Measurements from ENCODE around the gene SLC6A20.
"Not testable (repeated sequence)": the region's sequence is repeated elsewhere in the genome, so short reads cannot be mapped to it uniquely, and the experiment has no call there.

SLC6A20 gene

DNA sequence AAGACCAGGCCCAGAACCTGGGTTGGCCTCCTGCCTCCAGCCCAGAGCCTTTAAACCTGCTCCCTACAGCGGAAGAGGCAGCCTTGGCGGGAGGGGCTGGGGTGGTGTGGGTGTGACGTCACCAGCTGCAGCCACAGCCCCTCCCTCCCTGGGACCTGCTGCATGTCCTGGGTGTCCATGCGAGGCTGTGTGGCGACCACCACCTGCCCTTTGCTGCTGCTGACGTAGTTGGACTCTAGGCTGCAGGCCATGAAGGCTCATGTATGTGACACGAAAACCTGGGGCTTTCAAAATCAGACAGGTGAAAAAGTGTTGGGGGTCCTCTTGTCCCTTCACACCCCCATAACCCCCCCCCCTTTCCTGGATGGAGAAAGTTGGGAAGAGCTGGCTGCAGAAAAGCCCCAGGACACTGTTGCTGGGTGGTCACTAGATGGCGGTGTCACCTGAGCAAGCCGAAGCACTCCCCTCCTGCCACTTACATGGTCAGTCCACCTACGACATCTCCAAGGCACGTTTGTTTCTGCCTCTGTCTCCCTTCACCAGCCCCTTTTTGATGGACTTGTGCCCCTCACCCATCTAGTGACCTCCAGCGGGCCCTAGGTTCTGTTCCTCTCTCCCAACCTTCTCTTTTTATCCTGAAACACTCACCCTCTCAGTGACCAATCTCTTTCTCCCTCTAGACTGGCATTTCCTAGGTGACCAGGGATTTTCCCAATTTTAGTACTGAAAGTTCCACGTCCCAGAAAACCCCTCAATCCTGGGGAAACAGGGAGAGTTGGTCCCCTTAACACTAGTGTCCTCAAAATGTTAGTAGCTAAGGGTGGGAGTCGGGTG, 35.2 kb downstream of the SLC6A20 start:
- peak in 1 of 2 donors; percentile 24 for DNase-seq (ENCODE audit: extremely low read depth in 1 of 2, low read depth in 1 of 2)

GRCh38 chr3:45759851-45760250, 36.5 kb downstream of the SLC6A20 start:
- DNase-seq (ENCODE audit: extremely low read depth in 1 of 2, low read depth in 1 of 2): no peak

GRCh38 chr3:45758871-45759270, 37.5 kb downstream of the SLC6A20 start:
- DNase-seq (ENCODE audit: extremely low read depth in 1 of 2, low read depth in 1 of 2): no peak

- not testable (repeated sequence) for DNase-seq (ENCODE audit: extremely low read depth in 1 of 2, low read depth in 1 of 2)
Observed at GRCh38 chr3:45757141-45757540, 39.2 kb downstream of the SLC6A20 start.

DNA sequence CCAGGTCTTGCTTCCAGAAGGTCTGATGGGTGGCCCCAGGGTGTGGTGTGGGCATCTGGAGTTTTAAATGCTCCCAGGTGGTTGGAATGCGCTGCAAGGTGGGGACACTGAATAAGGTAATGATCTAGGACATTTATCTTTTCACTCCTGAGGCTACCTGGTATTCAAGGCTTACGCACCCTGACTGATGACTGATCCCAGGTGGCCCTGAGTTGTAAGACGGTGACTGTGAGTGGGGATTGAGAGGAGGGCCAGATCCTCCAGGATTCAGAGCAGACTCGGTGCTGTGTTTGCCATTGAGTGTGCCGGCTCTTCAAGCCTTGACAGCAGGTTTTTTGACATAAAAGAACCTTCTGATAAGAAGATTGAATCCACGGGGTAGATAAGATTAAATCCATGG, 40.3 kb downstream of the SLC6A20 start:
- no peak for DNase-seq (ENCODE audit: extremely low read depth in 1 of 2, low read depth in 1 of 2)

GRCh38 chr3:45754461-45754860, 41.9 kb downstream of the SLC6A20 start:
- no peak for DNase-seq (ENCODE audit: extremely low read depth in 1 of 2, low read depth in 1 of 2)

DNA sequence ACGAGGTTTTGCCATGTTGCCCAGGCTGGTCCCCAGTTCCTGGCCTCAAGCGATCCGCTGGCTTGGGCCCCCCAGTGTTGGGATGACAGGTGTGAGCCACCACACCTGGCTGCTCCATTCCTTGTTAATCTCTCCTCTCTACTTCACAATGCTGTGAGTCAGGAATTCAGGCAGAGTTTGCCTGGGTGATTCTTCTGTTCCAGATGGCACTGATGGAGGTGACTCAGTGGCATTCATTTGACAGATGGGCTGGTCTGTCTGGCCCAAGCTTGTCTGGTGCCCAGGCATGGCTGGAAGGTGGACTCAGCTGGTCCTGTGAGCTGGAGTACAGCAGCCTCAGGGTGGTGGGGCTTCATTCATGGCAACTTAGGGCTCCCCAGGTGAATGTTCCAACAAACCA, 43.2 kb downstream of the SLC6A20 start:
- DNase-seq (ENCODE audit: extremely low read depth in 1 of 2, low read depth in 1 of 2): no peak

GRCh38 chr3:45751537-45752242, 44.6 kb downstream of the SLC6A20 start:
- no peak for DNase-seq (ENCODE audit: extremely low read depth in 1 of 2, low read depth in 1 of 2)

GRCh38 chr3:45749880-45750279, 46.5 kb downstream of the SLC6A20 start:
- DNase-seq (ENCODE audit: extremely low read depth in 1 of 2, low read depth in 1 of 2): no peak

DNA sequence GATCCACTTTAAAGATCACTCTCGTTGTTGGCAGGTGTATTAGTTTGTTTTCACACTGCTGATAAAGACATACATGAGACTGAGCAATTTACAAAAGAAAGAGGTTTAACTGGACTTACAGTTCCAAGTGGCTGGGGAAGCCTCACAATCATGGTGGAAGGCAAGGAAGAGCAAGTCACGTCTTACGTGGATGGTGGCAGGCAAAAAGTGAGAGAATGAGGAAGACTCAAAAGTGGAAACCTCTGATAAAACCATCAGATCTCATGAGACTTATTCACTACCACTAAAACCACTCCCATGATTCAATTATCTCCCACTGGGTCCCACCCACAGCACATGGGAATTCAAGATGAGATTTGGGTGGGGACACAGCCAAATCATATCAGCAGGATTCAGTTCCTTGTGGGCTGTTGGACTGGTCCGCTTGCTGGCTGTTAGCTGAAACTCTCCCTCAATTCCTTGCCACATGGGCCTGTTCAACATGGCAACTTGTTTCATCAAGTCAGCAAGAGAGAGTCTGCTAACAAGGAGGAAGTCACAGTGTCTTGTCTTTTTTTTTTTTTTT, 47.2 kb downstream of the SLC6A20 start:
- not testable (repeated sequence) for DNase-seq (ENCODE audit: extremely low read depth in 1 of 2, low read depth in 1 of 2)

DNA sequence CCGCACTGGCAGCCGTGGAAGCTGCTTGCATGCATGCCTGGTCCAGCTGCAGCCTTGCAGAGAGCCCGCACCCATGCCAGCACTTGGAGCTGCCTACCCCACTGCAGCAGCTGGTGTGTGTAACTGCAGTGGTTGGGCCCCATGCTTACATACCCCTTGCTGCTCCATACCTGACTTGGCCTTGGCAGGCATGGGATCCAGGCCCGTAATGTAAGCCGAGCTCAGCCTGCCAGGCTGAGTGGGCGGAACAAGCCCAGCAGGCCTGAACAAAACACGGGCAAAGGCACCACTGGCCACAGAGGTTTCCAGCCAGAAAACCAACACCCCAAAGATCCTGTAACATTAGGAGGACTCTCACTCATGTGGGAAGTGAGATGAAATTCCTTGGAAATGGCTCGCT, 48.3 kb downstream of the SLC6A20 start:
- DNase-seq (ENCODE audit: extremely low read depth in 1 of 2, low read depth in 1 of 2): no peak

DNA sequence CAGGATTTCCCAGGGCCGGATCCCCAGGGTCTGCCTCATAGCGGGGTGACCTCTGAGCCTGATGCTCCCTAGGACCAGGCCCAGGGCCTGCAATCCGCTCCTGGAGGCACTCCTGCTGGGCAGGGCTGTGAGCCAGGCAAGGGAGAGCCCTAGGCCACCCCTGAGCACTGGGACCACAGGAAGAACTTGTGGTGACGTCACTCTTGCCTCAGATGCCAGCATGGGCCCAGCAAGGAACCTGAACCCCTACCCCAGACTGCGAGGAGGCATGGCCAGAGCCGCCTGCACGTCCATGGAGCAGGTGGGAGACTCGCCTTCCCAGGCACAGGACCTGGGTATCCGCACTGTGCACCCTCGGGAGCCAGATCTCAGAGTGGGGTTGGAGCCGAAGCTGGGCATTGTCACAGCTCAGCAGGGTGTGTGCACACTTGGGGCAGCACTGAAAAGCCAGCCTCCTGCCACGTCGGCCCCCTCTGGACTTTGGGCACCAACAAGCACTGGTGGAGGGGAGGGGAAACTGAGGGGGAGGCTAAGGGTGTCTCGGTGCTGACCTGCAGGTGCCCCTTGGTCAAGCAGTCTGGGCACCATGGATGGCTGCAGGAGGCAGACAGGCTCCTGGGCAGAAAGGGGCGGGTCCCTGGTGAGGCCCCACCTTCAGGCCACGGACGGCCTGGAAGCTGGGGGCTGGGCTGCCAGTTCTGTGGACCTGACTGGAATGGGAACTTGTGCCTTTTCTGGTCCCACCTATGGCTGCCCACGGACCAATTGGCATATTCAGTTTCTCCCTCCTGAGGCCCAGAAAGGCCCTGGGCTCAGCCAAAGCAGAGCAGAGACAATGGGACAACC, 49.3 kb downstream of the SLC6A20 start:
- DNase-seq (ENCODE audit: extremely low read depth in 1 of 2, low read depth in 1 of 2): no peak

DNA sequence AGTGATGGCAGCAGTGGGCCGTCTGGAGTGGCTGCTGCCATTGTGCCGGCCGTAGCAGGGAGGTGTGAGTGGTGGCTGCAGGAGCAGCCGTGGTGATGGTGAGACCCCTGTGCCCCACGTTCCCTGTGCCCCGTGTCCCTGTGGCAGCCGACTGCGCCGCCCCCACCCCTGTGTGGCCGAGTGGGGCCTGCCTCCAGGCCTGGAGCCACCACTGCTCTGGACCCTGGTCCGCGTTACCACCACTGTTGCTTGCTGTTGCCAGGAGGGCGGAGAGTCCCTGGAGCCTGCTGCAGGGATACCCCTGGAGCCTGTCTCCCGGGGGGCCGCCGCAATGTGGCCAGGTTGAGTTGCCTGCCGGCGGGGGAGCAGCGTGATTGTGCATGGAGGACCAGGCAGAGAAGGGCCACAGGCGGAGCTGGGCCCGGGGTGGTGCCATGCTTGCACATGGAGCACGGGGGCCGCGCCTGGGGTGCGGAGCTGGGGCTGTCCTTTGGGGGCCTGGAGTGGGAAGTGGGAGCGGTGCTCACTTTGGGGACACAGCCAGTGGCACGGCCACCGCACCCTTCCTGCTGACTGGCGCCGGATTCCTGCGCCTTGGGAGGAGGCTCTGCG, 50.1 kb downstream of the SLC6A20 start:
- DNase-seq (ENCODE audit: extremely low read depth in 1 of 2, low read depth in 1 of 2): no peak

DNA sequence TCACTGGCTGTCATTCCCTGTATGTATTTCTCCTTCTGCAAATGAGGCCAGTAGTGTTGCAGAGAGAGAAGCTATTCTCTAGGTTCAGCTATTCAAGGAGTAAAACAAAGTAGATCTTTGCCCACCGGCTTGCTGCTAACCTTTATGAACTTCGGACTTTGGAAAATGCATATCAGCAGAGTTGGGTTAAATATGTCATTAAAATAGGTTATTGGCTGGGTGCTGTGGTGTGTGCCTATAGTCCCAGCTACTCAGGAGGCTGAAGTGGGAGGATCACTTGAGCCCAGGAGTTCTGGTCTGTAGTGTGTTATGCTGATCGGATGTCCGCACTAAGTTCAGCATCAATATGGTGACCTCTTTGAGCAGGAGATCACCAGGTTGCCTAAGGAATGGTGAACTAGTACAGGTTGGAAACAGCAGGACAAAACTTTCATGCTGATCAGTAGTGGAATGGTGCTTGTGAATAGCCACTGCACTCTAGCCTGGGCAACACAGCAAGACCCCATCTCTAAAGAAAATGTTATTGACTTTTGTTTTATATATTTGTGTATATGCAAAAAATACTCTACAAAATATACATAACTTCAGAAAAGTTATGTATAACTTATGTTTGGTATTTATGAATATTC, 53.8 kb downstream of the SLC6A20 start:
- no peak for DNase-seq (ENCODE audit: extremely low read depth in 1 of 2, low read depth in 1 of 2)

GRCh38 chr3:45741742-45742460, 54.4 kb downstream of the SLC6A20 start:
- no peak for DNase-seq (ENCODE audit: extremely low read depth in 1 of 2, low read depth in 1 of 2)

GRCh38 chr3:45741247-45741646, 55.1 kb downstream of the SLC6A20 start:
- DNase-seq (ENCODE audit: extremely low read depth in 1 of 2, low read depth in 1 of 2): no peak

DNA sequence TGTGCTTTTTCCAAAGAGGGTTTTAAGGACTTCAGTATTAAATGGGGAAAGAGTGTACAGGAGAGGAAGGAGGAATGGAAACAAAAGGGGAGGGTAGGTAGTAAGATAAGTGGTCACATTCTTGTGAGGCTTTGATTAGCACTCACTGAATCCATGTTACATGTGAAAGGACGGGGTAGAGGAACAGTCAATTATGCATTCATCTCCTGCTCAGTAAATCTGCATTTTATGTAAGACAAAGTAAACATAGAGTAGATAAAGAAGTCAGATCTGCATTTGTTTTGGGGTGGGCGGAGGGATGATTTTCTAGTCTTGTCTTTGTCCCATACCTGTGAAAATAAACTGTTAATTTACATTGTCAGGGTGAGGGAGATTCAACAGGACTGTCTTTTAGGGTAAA, 56.3 kb downstream of the SLC6A20 start:
- no peak for DNase-seq (ENCODE audit: extremely low read depth in 1 of 2, low read depth in 1 of 2)

GRCh38 chr3:45737234-45737633, 59.1 kb downstream of the SLC6A20 start:
- no peak for DNase-seq (ENCODE audit: extremely low read depth in 1 of 2, low read depth in 1 of 2)

DNA sequence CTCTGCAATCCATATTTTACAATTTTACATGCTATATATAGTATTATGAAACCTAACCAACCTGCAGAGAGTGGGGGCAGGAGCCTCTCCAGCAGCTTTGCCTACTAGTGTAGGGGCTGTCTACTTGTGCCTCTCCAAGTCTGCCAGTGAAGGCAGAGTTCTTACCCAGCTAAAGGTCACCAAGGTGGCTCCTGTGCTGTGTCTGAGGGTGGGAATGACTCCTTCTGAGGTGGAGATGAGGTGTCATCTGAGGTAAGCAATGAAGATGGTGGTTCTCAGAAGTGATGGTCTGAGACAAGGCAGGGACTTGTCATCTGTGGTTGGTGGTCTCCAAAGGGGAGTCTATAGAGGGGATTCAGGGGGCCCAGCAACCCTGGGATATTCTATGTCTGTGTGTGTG, 59.6 kb downstream of the SLC6A20 start:
- DNase-seq (ENCODE audit: extremely low read depth in 1 of 2, low read depth in 1 of 2): no peak

Data from activated CD8-positive, alpha-beta memory T cell treated with anti-CD3 and anti-CD28 coated beads for 1 hour (primary cell).